HepG2 (cell line): Measurements from ENCODE around the gene GMCL2. TPM values are rescaled to one million over a fixed set of nuclear protein-coding genes. Genes with fewer than 3 reads are reported as not detected.
A peak's percentile ranks its signal among the peaks of the same experiment; 100 is the strongest.

Experiments used
- ATAC-seq: fragments of 200-7000 bp; cut with Tn5 transposase; 3 replicates; pipeline ENCODE4 v1.9.1; 2020; ENCODE audit warnings: mild to moderate bottlenecking, moderate library complexity
- BruUV-seq: library from RNA; stranded (reverse); fragments of 400-500 nt; replicated peaks from 2 replicates; lab custom pipeline; 2021; lab: Mats Ljungman, UMichigan
- CTCF ChIA-PET: fragments of 300-600 bp; formaldehyde crosslinking; extraction: SDS; loops from one replicate; lab custom pipeline; 2021; ENCODE audit warnings: low total read pairs, inconsistent platforms, low intra/inter-chr PET ratio; lab: Yijun Ruan, JAX
- POLR2A ChIA-PET: fragments of 350-600 bp; sonication (Branson Sonifier 250); formaldehyde crosslinking; loops from one replicate; lab custom pipeline; 2020; ENCODE audit warnings: antibody characterized with exemption, inconsistent platforms; lab: Yijun Ruan, JAX
- DNase-seq: peaks from one replicate; pipeline ENCODE4 v3.0.0-alpha.2; 2015; ENCODE audit warnings: low spot score
- FAIRE-seq: peaks from 3 replicates; lab custom pipeline; 2011; peaks lifted over from hg19 to GRCh38; lab: Jason Lieb, UNC
- H2AFZ ChIP-seq: one replicate; pipeline ENCODE4 v1.6.1; 2011; ENCODE audit warnings: low read length, inconsistent platforms
- H3K27ac ChIP-seq: fragments of 300-600 bp; 3 replicates; pipeline ENCODE4 v1.8.0; 2011; ENCODE audit warnings: mixed run types, mild to moderate bottlenecking, mixed read lengths, low read length, inconsistent platforms; ENCODE audit not compliant: insufficient read depth; ENCODE audit errors: extremely low read length
- H3K27me3 ChIP-seq, 2 experiments: fragments of 200-600 bp in 1 of 2; 2 replicates in 1 of 2; 3 replicates in 1 of 2; pipeline versions ENCODE4 v1.6.0 to v1.8.0; 2011; ENCODE audit warnings: low read length in 2 of 2, mild to moderate bottlenecking in 2 of 2, moderate library complexity in 2 of 2, inconsistent platforms in 1 of 2; ENCODE audit not compliant: insufficient read depth in 2 of 2, control insufficient read depth in 1 of 2
- H3K36me3 ChIP-seq, 2 experiments: fragments of 200-600 bp in 1 of 2; replicated peaks in 1 of 2; 2 replicates in 1 of 2; 3 replicates in 1 of 2; pipeline versions ENCODE4 v1.5.1 to v1.8.0; 2011; ENCODE audit warnings: low read length in 2 of 2, inconsistent platforms in 1 of 2; ENCODE audit not compliant: insufficient read depth in 2 of 2, control insufficient read depth in 1 of 2
- H3K4me1 ChIP-seq: 2 replicates; pipeline ENCODE4 v1.5.1; 2012; ENCODE audit warnings: low read length, inconsistent platforms; ENCODE audit not compliant: insufficient read depth
- H3K4me2 ChIP-seq: 2 replicates; pipeline ENCODE4 v1.6.0; 2011; ENCODE audit warnings: low read depth, low read length, inconsistent platforms
- H3K4me3 ChIP-seq, 3 experiments: fragments of 200-600 bp in 1 of 3; sonication (generic), shearing (Covaris generic) in 1 of 3; replicated peaks in 1 of 3; 2 replicates each; pipeline ENCODE4 v1.5.1; 2011 to 2016; ENCODE audit warnings: low read length in 3 of 3, inconsistent platforms in 2 of 3, low read depth in 2 of 3, mild to moderate bottlenecking in 2 of 3, control low read depth in 1 of 3, mixed read lengths in 1 of 3; ENCODE audit not compliant: insufficient read depth in 1 of 3
- H3K79me2 ChIP-seq: one replicate; pipeline ENCODE4 v1.6.1; 2011; ENCODE audit warnings: low read length, inconsistent platforms; ENCODE audit not compliant: insufficient read depth
- H3K9ac ChIP-seq: 2 replicates; pipeline ENCODE4 v1.6.0; 2011; ENCODE audit warnings: mild to moderate bottlenecking, low read depth, low read length, inconsistent platforms; ENCODE audit not compliant: insufficient read depth
- H3K9me3 ChIP-seq: 2 replicates; pipeline ENCODE4 v1.5.1; 2012; ENCODE audit warnings: mild to moderate bottlenecking, low read length
- H4K20me1 ChIP-seq: 2 replicates; pipeline ENCODE4 v1.6.0; 2011; ENCODE audit warnings: inconsistent platforms, mild to moderate bottlenecking, low read length, moderate library complexity; ENCODE audit not compliant: insufficient read depth
- HMG20A ChIP-seq: IDR thresholded peaks from 2 replicates; pipeline ENCODE4 v1.6.1; 2016; ENCODE audit warnings: borderline replicate concordance
- ISL2 ChIP-seq: sonication (generic); formaldehyde crosslinking; IDR thresholded peaks from 2 replicates; pipeline ENCODE4 v1.5.0; 2020; ENCODE audit warnings: missing genetic modification reagents
- SRY ChIP-seq: sonication (generic); formaldehyde crosslinking; IDR thresholded peaks from 2 replicates; pipeline ENCODE4 v1.8.0; 2022; ENCODE audit warnings: mild to moderate bottlenecking, missing genetic modification reagents
- SYNCRIP ChIP-seq: fragments of 200-400 bp; formaldehyde crosslinking; IDR thresholded peaks from 2 replicates; pipeline ENCODE4 v1.6.1; 2018; ENCODE audit warnings: mild to moderate bottlenecking, low read depth, low read length; ENCODE audit not compliant: insufficient read depth
- TEF ChIP-seq: sonication (generic); formaldehyde crosslinking; IDR thresholded peaks from 2 replicates; pipeline ENCODE4 v1.5.0; 2020; ENCODE audit warnings: missing genetic modification reagents
- ZNF558 ChIP-seq: sonication (generic); formaldehyde crosslinking; IDR thresholded peaks from 2 replicates; pipeline ENCODE4 v1.9.0; 2022; ENCODE audit warnings: mild to moderate bottlenecking, missing genetic modification reagents, borderline replicate concordance
- ZNF605 ChIP-seq: sonication (generic); formaldehyde crosslinking; IDR thresholded peaks from 2 replicates; pipeline ENCODE4 v1.8.0; 2022; ENCODE audit warnings: mild to moderate bottlenecking, missing genetic modification reagents
- ZNF75D ChIP-seq: sonication (generic); formaldehyde crosslinking; IDR thresholded peaks from 2 replicates; pipeline ENCODE4 v1.8.1; 2023; ENCODE audit warnings: missing genetic modification reagents, mild to moderate bottlenecking, borderline replicate concordance
- ZNF83 ChIP-seq: sonication (generic); formaldehyde crosslinking; IDR thresholded peaks from 2 replicates; pipeline ENCODE4 v1.4.0; 2020; ENCODE audit warnings: missing genetic modification reagents, mild to moderate bottlenecking, borderline replicate concordance
- ZSCAN30 ChIP-seq: sonication (generic); formaldehyde crosslinking; IDR thresholded peaks from 2 replicates; pipeline ENCODE4 v1.5.0; 2020; ENCODE audit warnings: mild to moderate bottlenecking, missing genetic modification reagents
- WGBS: methylation state at CpG from one replicate; pipeline ENCODE4 v1.1.6; 2017; ENCODE audit warnings: low lambda C conversion rate; 5-methylcytosine and 5-hydroxymethylcytosine counted together
- in situ Hi-C: cut with HindIII; loops from 2 replicates; pipeline ENCODE4 v1.10.0; 2017; ENCODE audit warnings: low pct_unique_long_range_greater_than_20kb; ENCODE audit not compliant: extremely low pct_ligation_motif_present
- intact Hi-C: fragments of 100-400 bp; cut with micrococcal nuclease; formaldehyde crosslinking; loops from one replicate; pipeline ENCODE4 v1.10.0; 2022; ENCODE audit not compliant: unreplicated experiment
- polyA plus RNA-seq, 8 experiments: library from polyadenylated mRNA; depleted of rRNA in 3 of 8; stranded (reverse) in 7 of 8; unstranded in 1 of 8; fragments of >200 nt; fragmentation: Illumina TruSeq in 4 of 8; extraction: Trizol in 4 of 8; gene quantifications; 2 replicates each; pipeline versions ENCODE4 v1.2.1 to v1.2.3, GENCODE V29; 2011 to 2016; ENCODE audit warnings: low read depth in 4 of 8, missing spikeins in 1 of 8, mixed read lengths in 1 of 8; ENCODE audit not compliant: insufficient read depth in 1 of 8
- total RNA-seq, 5 experiments: library from RNA; depleted of rRNA; stranded (reverse); fragments of >200 nt; fragmentation: Illumina TruSeq; extraction: Trizol; gene quantifications; 2 replicates each; pipeline ENCODE4 v1.2.3, GENCODE V29; 2016; ENCODE audit warnings: low read depth in 1 of 5

GMCL2 gene
- total and polyA plus RNA-seq, 2 of the 13 experiments (the other 11 are each of a cell fraction or from before 2014, with no cell fraction given): 0.03 TPM; not detected in 1

- peak overlapping the region; percentile 80 to 95 (median 90); a peak in 5 of 6 replicates for H3K4me3 ChIP-seq
- TF ChIP-seq ZNF558 (CRISPR knock-in tag): 0 out of 2 replicates have a peak, but pooled peaks have one; percentile 1
- no peak for TF ChIP-seq ISL2
- no peak for TF ChIP-seq SYNCRIP
- 0 out of 2 replicates have a peak, but pooled peaks have one; percentile 1 for TF ChIP-seq HMG20A (CRISPR knock-in tag)
- TF ChIP-seq ZSCAN30: 0 out of 2 replicates have a peak, but pooled peaks have one; percentile 39
- 0 out of 2 replicates have a peak, but pooled peaks have one; percentile 55 for TF ChIP-seq ZNF75D
- TF ChIP-seq TEF: no peak
- TF ChIP-seq ZNF83 (CRISPR knock-in tag): 0 out of 2 replicates have a peak, but pooled peaks have one; percentile 12
- peak; percentile 36; the same call in 1 of the 2 replicates for TF ChIP-seq ZNF605 (CRISPR knock-in tag)
- 0 out of 2 replicates have a peak, but pooled peaks have one; percentile 1 for TF ChIP-seq SRY (CRISPR knock-in tag)
- TSS peak; percentile 55 for BruUV-seq
- H3K9me3 ChIP-seq: no peaks in the 10 kb centered on the region
- no peak for FAIRE-seq
- peak; percentile 9 for ATAC-seq
- in situ Hi-C loops (no loop called here), intact Hi-C loops (no loop called here)
- H3K9ac ChIP-seq: peak overlapping the region; percentile 95
- H3K4me1 ChIP-seq: peaks cover 39% of the 10 kb centered on the region
- peaks cover 9 to 27% of the 10 kb centered on the region in 2 experiments for H3K36me3 ChIP-seq
- peaks cover 35% of the 10 kb centered on the region for H3K79me2 ChIP-seq
- ChIA-PET CTCF (no interaction called here), POLR2A (interaction anchor here (1.0 to 1.5 kb wide), 11 partner anchors 8 to 656 kb away, joined by 4 to 15 read pairs (median 7); partner anchors contain the start of genes NHP2, PHYKPL and ZNF354B)
- 62% methylated on average over 17 of the region's 30 CpGs for WGBS
- peaks cover 34% of the 10 kb centered on the region for H4K20me1 ChIP-seq
- peak overlapping the region; percentile 11 for H3K27ac ChIP-seq
- H2AFZ ChIP-seq: no peak overlapping the region
- H3K27me3 ChIP-seq: peaks cover 0 to 7% of the 10 kb centered on the region in 2 experiments; a peak in 1 of 5 replicates
- DNase-seq: no peak
- H3K4me2 ChIP-seq: peak overlapping the region; percentile 94
These were observed 16.6 kb upstream of the GMCL2 start for GRCh38 chr5:178203670-178204181.
